T-helper 22 cell (primary cell): ENCODE results near the gene AIMP1.
"Not testable (repeated sequence)": the region's sequence is repeated elsewhere in the genome, so short reads cannot be mapped to it uniquely, and the experiment has no call there.

Experiments used
- DNase-seq: peaks from one replicate; pipeline ENCODE4 v3.0.0-alpha.2; 2020; ENCODE audit warnings: low read depth

Gene AIMP1

GRCh38 chr4:106312997-106313522 is 3.3 kb upstream of the AIMP1 start:
- no peak for DNase-seq

- no peak for DNase-seq
These were observed 1.4 kb upstream of the AIMP1 start for GRCh38 chr4:106314960-106315359.

- no peak for DNase-seq
These were observed 828 bp upstream of the AIMP1 start for GRCh38 chr4:106315476-106315967.

GRCh38 chr4:106316773-106317409 is 541 bp downstream of the AIMP1 start:
- no peak for DNase-seq

- DNase-seq: no peak
These were observed 1.5 kb downstream of the AIMP1 start for GRCh38 chr4:106317815-106318214.

GRCh38 chr4:106318511-106318910 is 2.2 kb downstream of the AIMP1 start:
- no peak for DNase-seq

- no peak for DNase-seq
These were observed 3.9 kb downstream of the AIMP1 start for GRCh38 chr4:106320235-106320634.

GRCh38 chr4:106321168-106321567 is 4.8 kb downstream of the AIMP1 start:
- DNase-seq: not testable (repeated sequence)

- not testable (repeated sequence) for DNase-seq
These were observed 5.5 kb downstream of the AIMP1 start for GRCh38 chr4:106321814-106322213.

GRCh38 chr4:106323119-106323518 is 6.8 kb downstream of the AIMP1 start:
- no peak for DNase-seq

GRCh38 chr4:106325800-106326199 is 9.4 kb downstream of the AIMP1 start:
- no peak for DNase-seq

- no peak for DNase-seq
These were observed 12.8 kb downstream of the AIMP1 start for GRCh38 chr4:106329041-106329618.

- DNase-seq: no peak
These were observed 16.8 kb downstream of the AIMP1 start for GRCh38 chr4:106333186-106333585.

GRCh38 chr4:106334741-106335470 is 18.6 kb downstream of the AIMP1 start:
- DNase-seq: no peak

- DNase-seq: no peak
These were observed 20.3 kb downstream of the AIMP1 start for GRCh38 chr4:106336618-106337017.

- no peak for DNase-seq
These were observed 21.6 kb downstream of the AIMP1 start for GRCh38 chr4:106337916-106338315.

- DNase-seq: no peak
These were observed 22.3 kb downstream of the AIMP1 start for GRCh38 chr4:106338671-106339070.

GRCh38 chr4:106339431-106339830 is 23.1 kb downstream of the AIMP1 start:
- DNase-seq: no peak

- no peak for DNase-seq
These were observed 24.4 kb downstream of the AIMP1 start for GRCh38 chr4:106340774-106341173.

- no peak for DNase-seq
These were observed 27.7 kb downstream of the AIMP1 start for GRCh38 chr4:106343865-106344646.

GRCh38 chr4:106344647-106344970 is 28.3 kb downstream of the AIMP1 start:
- no peak for DNase-seq

- DNase-seq: no peak
These were observed 30.8 kb downstream of the AIMP1 start for GRCh38 chr4:106347167-106347566.
